NCI-H1048 (cell line): ENCODE results near the gene ZNF746.

Experiments used
- DNase-seq: peaks from one replicate; lab custom pipeline; 2025; lab: John Stamatoyannopoulos, UW

The ZNF746 gene

DNA sequence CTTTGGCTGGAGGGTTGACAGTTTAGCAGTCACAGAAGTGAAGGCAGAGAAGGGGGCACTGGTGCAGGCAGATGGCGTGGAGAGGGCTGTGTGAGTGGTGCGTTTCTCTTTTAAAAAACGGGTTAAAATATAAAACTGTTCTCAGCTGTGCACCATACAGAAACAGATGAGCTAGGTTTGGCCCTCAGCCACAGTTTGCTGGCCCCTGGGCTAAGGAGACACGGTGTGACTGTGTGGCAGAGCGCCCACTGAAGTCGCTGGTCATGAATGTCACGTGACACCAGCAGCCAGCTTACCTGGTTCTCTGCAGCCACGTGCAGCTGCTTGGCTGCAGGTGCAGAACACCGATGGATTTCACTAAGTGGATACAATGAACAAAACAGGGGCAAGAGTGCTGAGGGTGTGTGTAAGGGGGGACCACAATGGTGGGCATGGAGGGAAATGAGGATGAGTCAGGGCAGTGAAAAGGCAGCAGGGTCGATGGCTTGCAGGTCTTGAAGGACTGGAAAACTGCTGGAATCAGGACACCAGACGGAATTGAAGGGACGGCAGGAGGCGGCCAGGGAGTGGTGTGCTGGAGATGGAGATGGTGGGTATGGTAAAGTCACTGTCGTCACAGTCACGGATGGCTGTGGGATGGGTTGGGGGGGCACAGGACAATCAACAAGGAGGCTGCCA, 7.4 kb downstream of the ZNF746 start:
- no peak for DNase-seq

DNA sequence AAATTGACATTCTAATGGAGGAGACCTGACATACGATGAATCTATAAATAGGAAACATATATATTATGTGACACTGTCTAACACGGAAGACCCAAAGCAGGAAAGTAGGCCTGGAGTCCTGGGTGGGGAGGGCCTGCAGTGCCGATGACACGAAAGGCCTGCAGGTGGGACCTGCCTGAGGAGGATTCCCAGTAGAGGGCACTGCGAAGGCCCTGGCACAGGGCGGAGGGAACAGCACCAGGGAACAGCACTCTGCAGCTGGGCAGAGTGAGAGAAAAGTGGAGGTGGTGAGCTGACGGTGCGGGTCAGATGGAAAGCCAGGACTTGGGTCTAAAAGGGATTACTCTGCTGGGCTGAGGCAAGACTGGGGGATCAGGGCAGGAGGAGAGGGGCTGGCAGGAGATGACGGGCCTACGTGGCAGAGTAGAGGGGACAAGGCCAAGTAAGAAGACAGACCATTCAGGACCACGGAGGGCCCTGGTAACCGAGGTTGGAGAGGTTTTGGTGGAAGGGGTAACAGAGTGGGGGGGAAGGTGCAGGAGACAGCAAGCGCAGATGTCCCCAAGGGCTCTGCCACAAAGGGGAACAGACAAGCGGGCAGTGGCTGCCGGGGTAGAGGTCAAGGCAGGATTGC, 8.1 kb downstream of the ZNF746 start:
- DNase-seq, result no peak

DNA sequence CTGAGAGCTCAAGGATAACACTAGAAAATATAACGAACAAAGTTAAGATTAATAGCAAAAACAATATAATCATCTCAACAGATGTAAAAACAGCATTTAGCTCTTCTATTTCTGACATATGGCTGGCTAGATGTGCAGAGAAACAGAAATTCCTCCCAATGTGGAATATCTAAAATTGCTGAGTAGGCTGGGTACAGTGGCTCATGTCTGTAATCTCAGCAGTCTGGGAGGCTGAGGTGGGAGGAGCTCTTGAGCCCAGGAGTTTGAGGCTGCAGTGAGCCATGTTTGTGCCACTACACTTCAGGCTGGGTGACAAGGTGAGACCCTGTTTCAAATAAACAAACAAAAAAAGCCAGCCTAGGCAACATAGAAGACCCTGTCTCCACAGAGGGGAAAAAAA, 18.0 kb downstream of the ZNF746 start:
- no peak for DNase-seq

DNA sequence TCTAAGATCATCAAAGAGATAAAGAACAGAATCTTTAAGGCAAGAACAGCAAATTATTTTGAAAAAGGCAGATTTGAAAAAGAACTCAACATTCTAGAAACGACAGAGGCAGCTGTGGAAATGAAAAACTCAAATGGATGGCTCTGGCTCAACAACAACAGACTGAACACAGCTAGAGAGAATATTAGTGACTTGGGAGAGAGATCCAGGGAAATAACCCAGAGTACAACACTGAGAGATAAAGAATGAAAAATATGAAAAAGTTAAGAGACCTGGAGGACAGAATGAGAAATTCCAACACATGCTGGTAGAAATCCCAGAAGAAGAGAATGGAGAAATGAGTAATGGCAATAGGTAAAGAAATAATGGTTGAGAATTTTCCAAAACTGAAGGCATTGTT, 18.9 kb downstream of the ZNF746 start:
- DNase-seq, result no peak

DNA sequence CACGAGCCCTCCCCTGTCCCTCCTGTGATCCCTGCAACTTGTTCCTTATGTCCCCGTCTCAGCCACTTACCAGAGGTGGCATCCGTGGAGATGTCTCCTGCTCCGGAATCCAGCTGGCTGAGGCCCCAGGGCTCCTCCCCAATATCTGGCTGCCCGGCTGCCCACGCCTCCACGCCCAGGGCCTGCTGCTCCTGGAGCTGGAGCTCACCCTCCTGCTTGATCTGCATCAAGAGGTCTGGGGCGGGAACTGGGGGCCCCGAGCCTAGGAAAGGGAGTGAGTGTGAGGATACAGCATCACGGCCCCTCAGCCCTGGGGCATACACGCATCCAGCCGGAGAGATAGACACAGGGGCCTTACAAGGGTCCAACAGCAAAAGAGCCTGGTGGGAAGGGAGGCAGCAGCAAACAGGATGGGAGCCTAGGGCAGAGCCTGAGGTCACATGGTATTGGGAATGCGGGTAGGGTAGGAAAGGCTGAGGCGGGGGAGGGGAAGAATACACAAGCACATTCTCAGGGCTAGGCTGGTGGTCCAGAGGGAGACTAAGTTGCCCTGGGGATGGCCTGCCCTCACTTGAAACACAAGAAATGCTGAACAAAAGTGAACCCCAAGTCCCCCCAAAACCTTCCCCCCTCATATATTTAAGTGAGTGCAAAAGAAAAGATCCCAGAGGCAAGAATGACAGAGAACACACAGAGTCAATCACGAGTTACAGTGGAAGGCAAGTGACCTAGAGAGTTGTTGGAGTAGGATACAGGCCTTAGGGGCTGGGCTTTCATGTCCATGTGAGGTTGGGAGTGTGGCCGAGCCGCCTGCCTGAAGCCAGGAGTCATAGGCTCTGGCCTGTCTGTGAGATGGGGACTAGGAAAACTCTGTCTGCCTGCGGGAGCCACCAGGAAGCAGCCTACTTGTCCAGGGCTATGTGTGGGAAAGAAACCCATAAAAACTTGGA, 19.8 kb downstream of the ZNF746 start:
- DNase-seq, result no peak

DNA sequence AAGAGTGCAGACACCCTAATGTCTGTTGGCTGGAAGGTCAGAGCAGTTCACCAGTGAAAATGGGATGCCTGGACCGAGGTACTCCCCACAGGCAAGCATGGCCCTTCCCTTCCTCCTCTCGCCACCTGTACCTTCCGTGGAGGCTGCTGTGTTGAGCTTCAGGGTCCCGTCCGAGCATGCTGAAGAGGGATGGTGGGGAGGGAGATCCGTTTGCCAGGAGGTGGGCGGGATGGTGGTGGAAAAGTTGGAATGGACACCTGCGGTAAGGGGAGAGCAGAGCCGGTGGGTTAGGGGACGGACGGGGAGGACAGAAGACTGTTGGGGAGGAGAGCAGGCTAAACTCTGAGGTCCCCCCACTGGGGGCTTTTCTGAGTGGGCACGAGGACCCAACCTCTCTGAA, 20.8 kb downstream of the ZNF746 start:
- no peak for DNase-seq

DNA sequence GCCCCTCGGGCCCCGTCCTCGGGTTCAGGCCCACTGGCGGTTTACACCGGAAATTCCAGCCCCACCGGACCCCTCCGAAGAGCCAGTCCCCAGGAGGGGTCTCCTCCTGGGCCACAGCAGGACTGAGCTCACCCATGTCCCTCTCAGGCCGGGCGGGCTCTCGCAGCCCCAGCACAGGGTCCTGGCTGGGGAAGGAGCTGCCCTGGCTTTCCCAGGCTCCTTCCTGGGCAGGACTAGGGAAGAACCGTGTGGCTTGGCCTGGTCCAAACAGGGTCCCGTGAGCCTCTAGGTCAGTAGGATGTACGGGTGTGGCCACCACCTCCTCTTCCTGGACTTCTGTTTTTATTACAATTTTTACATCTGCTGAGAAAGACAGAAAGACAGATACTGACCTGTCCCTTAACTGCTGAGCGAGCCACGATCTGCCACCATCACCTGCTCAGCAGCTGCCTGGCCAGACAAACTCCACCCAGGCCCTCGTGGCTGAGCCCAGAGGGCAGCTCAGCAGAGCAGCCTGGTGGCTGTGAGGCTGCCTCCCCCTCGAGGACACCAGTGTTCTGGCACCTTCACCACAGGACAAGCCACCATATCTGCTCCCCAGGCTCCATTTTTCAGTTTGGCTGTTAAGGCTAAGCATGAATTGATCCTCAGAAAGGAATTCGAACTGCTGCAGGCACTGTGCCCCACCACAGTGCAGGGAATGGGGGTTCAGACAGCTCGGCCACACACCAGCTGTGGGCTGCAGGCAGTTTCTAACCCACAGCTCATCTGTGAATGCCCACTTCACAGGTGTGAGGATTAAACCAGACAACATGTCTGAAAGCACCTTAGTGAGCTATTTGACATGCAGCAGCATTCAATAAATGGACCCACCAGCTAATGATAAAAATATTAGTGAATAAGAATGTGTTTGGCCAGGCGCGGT, 22.2 kb downstream of the ZNF746 start:
- DNase-seq, result no peak

DNA sequence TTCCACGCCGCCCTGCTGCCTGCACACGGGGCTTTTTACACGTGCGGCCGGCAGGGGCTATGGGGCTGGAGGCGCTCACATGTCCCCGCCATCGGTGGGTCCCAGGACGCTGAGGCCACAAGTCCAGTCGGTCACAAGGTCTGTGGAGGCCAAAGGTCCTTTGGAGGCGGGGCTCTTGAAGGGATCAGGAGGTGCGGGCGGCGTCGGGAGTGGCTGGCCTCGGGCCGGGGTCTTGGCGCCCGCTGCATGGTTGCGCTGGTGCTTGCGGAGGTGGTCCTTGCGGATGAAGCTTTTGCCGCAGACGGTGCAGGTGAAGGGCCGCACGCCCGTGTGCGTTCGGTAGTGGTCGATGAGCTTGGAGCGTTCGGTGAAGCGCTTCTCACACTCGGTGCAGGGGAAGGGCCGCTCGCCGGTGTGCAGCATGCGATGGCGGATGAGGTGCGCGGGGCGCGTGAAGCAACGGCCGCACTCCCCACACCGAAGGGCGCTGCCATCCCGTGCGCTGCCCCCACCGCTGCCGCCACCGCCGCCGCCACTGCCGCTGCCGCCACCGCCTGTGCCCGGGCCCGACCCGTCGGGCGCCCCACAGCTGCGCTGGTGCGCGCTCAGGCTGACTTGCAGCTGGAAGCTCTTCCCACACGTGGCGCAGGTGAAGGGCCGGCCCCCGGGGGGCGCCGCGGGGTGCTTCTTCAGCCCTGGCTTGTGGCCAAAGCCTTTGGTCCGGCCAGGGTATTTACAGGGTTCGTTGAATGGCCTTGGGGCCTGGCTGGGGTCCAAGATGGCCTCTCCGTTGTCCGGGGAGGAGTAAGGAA, 23.1 kb downstream of the ZNF746 start:
- DNase-seq, result no peak

DNA sequence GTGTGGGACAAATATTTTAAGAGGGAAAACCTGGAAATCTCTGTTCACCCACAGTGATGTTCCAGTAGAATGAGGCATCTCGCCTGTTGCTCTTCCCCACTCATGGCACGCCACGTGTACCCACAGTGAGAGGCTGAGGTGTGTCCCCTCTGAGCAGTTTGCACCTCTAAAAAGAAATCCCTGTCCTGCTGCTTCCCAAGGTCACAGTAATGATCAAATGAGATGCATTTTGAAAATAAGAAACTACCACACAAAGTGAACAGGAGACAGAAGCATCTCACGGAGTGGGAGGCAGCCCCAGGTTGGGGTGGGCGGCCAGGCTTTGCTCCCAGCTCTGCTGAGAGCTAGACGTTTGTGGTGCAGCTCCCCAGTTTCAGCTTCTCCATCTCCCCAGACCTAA, 24.4 kb downstream of the ZNF746 start:
- no peak for DNase-seq

DNA sequence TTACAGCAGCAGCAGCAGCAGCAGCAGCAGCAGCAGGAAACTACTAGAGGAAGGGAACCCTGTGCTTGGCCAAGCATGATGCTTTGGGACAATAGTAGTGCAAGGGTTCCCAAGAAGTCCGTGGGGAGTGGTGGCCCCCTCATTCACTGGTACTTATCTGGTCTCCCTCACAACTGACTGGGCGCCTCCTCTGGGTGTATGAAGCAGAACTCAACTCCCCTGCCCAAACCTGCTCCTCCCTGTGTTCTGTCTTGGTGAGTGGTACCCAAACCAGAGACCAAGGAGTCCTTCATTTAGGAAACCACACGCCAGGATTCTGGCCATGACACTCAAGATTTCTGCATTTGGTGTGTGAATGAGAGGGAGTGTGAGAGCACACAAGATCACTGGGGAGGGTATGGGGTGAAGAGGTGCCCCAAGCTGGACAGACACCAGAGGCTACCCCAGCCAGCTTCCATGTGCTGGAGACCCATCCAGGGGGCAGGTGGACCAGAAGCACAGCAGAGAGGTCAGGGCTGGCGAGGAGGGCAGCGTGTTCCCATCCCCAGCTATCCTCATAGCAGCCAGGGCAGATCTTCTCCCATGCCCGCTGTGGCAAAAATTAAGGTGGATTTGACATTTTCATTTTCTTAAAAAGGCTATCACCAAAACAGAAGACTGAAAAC, 26.2 kb downstream of the ZNF746 start:
- no peak for DNase-seq

DNA sequence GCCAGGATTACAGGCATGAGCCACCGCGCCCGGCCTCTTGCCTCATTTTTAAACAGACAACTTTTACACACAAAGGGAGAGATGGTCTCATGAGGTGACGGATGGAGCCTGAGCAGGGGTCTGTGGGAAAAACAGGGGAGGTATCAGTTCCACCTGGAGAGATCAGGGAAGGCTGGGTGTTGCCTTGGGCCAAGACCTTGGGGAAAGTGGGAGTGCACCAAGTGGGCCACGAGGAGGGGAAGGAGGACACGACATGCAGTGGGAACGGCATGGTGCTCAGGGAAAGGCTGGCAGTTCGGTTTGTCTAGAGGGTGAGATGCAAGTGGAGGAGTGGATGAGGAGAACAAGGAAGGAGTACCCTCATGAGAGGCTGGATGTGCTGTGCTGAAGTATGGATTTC, 27.8 kb downstream of the ZNF746 start:
- no peak for DNase-seq

DNA sequence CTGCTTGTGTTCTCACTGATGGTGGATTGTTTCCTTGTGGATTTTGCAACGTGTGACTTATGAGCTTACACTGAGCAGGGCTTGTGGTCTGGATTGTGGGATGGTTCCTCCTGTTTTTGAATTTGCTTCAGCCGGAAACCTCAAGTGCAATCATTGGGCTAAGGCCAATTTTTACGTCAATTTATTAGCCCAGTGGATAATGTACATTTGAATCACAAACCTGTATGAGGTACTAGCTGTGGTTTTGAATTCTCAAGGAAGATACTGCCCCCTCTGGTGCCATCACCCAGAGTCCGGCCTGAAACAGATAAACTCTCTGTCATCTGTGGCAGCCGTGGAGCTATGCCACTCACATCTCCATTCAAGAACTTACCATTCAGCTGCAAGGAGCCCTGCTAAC, 29.4 kb downstream of the ZNF746 start:
- DNase-seq, result no peak

DNA sequence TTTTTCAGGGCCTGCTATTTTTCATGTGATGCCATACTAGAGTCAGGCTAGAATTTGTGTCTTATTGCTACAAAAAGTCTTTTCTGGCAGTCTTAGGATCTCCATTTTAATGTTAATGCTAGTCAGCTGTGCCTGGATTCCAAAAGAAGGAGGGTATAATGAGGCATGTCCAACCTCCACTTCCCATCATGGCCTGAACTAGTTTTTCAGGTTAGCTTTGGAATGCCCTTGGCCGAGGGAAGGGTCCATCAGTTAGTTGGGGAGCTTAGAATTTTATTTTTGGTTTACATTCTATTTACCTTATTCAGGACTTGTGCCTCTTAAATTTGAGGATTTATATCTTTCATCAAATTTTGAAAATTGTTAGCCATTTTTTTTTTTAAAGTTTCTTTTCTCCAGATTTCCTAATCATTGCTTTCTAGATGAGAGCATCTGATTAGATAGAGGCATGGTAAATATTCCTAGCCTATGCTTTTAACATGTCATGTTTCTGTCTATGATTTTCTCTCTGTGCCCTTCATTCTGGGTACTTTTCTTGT, 30.2 kb downstream of the ZNF746 start:
- DNase-seq, result no peak

DNA sequence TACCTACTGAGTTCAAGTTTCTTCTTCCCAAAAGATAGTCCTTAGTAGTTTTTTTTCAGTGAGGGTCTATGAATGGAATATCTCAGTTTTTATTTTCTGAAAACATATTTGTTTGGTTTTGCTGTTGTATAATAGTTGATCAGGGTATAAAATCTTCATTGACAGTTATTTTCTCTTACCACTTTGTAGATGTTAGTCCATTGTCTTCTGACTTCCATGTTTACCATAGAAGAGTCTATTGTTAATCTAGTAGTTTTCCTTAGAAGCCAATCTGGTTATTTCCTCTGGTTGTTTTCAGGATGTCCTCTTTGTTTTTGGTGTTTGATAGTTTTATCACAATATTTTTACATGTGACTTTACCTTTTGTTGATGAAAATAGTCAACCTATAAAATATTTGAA, 31.2 kb downstream of the ZNF746 start:
- no peak for DNase-seq

DNA sequence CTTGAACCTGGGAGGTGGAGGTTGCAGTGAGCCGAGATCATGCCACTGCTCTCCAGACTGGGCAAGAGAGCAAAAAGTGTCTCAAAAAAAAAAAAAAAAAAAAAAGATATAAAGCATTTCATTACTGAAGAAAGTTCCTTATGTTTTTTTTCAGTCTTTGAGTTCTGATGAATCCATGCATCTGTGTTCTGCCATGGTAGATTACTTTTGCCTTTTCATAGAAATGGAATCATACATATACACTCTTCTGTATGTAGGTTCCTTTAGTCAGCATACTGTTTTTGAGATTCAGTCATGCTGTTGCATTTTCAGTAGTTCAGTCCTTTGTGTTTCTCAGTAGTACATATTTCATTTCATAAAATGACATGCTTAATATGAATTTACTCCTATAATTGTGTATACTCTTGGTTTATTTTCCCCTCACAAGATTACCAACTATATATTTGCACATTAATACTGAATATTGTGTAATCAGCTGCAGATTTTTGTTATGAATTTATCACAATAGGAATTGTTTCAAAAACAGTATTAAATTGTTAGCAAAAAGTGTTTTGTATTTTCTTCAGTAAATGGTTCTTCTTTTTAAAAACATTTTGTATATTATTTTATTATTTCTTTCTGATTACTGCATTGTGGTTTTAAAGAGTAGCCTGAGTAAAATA, 34.0 kb downstream of the ZNF746 start:
- no peak for DNase-seq

DNA sequence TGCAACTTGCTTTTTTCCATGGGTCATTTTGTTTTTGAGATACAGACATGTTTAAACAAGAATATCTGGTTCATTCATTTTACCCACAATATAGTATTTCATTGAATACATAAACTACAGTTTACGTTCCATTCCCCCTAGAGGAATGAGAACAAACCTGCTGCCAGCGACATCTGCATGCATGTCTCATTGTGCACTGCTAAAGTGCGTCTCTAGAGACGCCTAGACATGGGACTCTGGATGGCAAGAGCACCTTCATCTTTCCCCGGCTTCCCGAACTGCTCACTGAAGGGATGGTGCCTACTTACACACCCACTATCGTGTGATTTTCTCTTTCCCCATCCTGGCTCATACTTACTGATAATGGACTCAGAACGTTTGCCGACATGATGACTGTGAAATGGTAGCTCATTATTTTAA, 35.5 kb downstream of the ZNF746 start:
- no peak for DNase-seq

DNA sequence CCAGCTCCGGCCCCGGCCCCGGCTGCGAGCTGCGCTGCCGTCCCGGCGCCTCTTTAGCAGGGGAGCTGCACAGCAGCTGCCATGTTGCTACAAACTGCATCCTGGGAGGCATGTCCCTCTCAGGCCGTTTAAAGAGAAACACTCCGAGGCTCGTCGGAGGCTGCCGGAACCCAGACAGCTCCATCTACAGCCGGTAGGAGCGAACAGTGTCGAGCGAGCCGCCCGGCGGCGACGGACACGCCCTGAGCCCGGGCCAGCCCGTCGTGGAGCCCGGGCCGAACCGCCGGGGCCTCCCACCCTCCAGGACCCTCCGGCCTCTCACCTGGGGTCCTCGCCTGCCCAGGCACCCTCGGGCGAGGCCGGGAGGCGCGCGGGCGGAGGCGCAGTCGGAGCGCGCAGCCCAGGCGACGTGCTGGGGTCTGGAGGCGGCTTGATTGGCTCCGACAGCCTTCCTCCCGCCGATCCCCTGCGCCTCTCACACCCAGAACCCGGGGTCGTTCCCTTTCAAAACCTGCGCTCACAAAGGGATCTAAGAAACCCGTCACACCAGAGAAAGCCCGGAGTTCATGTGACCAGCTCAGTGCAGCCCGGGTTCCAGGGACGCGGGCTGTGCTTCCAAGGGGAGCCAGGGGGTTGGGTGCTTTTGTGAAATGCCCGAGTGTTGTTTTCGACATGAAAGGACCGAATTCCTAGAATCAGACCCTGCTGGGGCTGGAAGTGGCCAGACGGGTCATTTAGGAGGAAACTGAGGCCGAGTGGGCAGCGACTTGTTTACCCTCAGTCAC, 36.9 kb downstream of the ZNF746 start, which contains the start of gene ZNF777:
Gene ZNF777, minus strand, starts transcription at position 570 of the 785 bp plus-strand sequence. CDS start 5,040 bp downstream, outside the sequence.
- DNase-seq, result peak; percentile 40
